GM12891 (cell line): ENCODE measurements around the gene POU2F1.

Source experiments
- DNase-seq: peaks from one replicate; pipeline ENCODE4 v3.0.0; 2011; ENCODE audit warnings: low spot score; ENCODE audit not compliant: insufficient read length
- FAIRE-seq: peaks from 2 replicates; lab custom pipeline; 2011; peaks lifted over from hg19 to GRCh38; lab: Jason Lieb, UNC
- PAX5 ChIP-seq: IDR thresholded peaks from 2 replicates; pipeline ENCODE4 v1.6.1; 2011; ENCODE audit warnings: low read length, moderate library complexity, mild to moderate bottlenecking; ENCODE audit not compliant: insufficient read depth, severe bottlenecking
- POLR2A ChIP-seq: IDR thresholded peaks from 2 replicates; pipeline ENCODE4 v1.6.1; 2011; ENCODE audit warnings: low read depth, low read length, control low read depth
- POLR2AphosphoS5 ChIP-seq: IDR thresholded peaks from 2 replicates; pipeline ENCODE4 v1.6.1; 2011; ENCODE audit warnings: low read depth, low read length, control low read depth
- POU2F2 ChIP-seq: IDR thresholded peaks from 2 replicates; pipeline ENCODE4 v1.6.1; 2011; ENCODE audit warnings: low read depth, mild to moderate bottlenecking, control low read depth, low read length, moderate library complexity
- SPI1 ChIP-seq: IDR thresholded peaks from 2 replicates; pipeline ENCODE4 v1.6.1; 2011; ENCODE audit warnings: low read depth, low read length, control low read depth
- TAF1 ChIP-seq: IDR thresholded peaks from 2 replicates; pipeline ENCODE4 v1.6.1; 2011; ENCODE audit warnings: low read depth, low read length, control low read depth

Gene POU2F1

DNA sequence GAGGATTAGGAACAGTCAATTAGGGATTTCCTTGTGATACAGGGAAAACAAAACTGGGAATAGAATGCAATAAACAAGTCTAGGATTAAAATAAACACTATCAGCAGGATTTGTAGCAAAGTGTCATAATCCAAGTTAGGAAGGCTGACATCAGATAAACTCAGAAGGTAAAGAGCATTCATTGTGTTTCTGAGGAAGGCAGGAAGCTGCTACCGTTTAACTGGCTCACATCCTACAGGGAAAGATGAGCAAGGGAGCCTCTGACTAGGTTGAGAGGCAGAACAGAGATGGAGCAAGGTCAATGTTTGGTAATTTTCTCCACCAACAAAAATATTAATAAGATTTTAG lies 124.7 kb downstream of the POU2F1 start:
- DNase-seq (no peak), FAIRE-seq (no peak)
- TF ChIP-seq PAX5 (no peak), TAF1 (no peak), SPI1 (no peak), POLR2AphosphoS5 (no peak), POLR2A (no peak)

DNA sequence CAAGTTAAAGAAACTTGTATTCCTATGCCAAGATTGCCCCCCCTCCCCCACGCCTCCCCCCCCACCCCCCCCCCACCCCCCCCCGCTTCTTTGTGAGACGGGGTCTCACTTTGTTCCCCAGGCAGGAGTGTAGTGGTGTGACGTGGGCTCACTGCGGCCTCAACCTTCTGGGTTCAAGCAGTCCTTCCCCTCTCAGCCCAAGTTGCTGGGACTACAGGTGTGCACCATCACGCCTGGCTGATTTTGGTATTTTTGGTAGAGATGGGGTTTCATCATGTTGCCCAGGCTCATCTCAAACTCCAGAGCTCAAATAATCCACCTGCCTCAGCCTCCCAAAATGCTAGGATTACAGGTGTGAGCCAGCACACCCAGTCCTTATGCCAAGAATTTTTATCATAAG lies 136.6 kb downstream of the POU2F1 start:
- FAIRE-seq (peak; percentile 81), DNase-seq (no peak)
- peak; percentile 86 for TF ChIP-seq PAX5
- no peak for TF ChIP-seq TAF1
- TF ChIP-seq POU2F2: no peak

DNA sequence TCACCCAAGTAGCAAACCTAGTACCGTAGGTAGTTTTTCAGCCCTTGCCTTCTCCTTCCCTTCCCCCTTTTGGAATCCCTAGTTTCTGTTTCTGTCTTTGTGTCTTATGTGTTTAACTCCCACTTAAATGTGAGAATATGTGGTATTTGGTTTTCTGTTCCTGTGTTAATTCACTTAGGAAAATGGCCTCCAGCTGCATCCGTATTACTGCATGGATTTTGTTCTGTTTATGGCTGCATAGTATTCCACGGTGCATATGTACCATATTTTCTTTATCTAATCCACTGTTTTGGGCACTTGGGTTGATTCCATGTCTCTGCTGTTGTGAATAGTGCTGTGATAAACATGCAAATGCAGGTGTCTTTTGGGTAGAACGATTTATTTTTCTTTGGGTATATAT lies 138.6 kb downstream of the POU2F1 start:
- TF ChIP-seq PAX5 (no peak), SPI1 (no peak), POU2F2 (no peak), POLR2AphosphoS5 (no peak), TAF1 (no peak), POLR2A (no peak)
- no peak for FAIRE-seq
- DNase-seq: no peak

DNA sequence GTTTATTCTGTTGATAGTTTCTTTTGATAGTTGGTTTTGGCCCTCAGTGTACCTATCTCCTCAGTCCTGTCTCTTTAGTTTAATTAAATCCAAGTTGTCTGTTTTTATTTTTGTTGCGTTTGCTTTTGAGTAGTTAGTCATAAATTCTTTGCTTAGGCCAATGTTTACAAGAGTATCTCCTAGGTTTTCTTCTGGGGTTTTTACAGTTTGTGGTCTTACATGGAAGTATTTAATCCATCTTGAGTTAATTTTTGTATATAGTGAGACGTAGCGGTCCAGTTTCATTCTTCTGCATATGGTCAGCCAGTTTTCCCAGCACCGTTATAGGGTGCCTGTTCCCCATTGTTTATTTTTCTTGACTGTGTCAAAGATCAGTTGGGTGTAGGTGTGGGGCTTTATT lies 139.4 kb downstream of the POU2F1 start:
- no peak for TF ChIP-seq TAF1
- no peak for TF ChIP-seq POU2F2
- TF ChIP-seq POLR2A: no peak
- TF ChIP-seq SPI1: no peak
- TF ChIP-seq POLR2AphosphoS5: no peak
- no peak for TF ChIP-seq PAX5
- FAIRE-seq (no peak), DNase-seq (no peak)

DNA sequence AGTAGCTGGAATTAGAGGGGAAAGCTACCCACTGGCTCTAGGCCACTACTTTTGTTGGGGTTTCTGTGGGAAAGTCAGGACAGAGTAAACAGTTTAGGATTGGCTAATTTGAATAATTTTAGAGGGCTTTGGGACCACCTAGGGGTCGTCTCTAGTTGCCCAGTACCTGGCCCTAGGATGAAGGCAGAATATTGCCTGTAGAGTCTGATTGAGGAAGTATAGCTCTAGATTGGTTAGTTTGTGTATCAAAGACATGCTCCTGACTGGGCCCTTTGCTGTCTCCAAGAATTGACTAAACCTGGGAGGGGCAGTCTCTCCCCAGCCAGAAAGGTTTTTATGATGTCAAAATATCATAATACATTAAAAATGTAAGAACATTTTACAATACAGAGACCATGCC lies 142.0 kb downstream of the POU2F1 start:
- FAIRE-seq: no peak
- TF ChIP-seq PAX5: no peak
- no peak for TF ChIP-seq SPI1
- TF ChIP-seq TAF1: no peak
- TF ChIP-seq POLR2A: no peak
- no peak for TF ChIP-seq POLR2AphosphoS5
- no peak for TF ChIP-seq POU2F2
- no peak for DNase-seq

DNA sequence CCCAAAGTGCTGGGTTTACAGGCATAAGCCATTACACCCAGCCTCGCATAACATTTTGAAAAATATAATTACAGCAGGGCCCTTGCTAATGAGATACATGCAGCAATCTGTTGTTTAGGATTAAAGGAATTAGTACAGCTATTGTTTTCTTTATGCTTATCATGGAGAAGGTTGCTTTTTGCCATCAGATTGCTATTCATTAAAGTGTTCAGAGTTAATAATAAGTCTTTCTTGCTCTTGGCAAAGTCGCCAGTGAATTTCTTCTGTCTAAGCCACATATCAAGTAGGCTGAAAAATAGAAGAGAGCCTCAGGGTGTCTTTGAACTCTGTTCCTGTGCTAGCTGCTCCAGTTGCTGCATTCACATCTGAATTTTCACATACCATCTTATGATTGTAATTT lies 144.1 kb downstream of the POU2F1 start:
- no peak for FAIRE-seq
- no peak for DNase-seq
- no peak for TF ChIP-seq TAF1
- TF ChIP-seq POLR2AphosphoS5: no peak

DNA sequence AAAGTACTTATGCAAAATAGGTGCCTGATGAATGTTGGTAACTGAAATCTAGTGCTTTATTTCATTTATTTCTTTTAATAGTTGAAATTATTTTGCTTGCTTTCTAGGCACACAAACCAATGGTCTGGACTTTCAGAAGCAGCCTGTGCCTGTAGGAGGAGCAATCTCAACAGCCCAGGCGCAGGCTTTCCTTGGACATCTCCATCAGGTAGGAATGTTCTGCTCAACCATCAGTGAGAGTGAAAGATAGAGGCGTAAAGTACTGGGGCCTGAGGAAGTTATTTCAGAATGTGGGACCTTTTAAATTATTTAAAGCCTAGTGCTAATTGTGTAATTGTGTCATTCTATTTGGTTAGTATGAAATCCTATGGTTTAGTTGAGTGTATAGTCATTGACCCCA lies 144.7 kb downstream of the POU2F1 start:
- DNase-seq: no peak
- TF ChIP-seq SPI1 (no peak), POLR2AphosphoS5 (no peak), TAF1 (no peak), POLR2A (no peak), PAX5 (no peak), POU2F2 (no peak)
- no peak for FAIRE-seq

DNA sequence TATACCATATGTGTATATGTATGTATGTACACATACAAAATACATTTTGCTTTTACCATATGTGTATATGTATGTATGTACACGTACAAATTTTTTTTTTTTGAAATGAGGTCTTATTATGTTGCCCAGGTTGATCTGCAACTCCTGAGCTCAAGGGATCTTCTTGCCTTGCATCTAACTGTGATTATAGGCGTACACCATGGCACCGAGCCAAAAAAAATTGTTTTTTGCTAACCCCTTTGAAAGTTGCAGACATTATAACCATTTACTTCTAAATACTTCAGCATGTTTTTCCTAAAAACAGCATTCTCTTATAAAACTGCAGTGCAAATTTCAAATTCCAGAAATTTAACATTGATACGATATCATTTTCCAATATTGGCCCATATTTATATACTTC lies 147.0 kb downstream of the POU2F1 start:
- DNase-seq (no peak), FAIRE-seq (no peak)
- TF ChIP-seq PAX5: no peak
- no peak for TF ChIP-seq POLR2AphosphoS5
- no peak for TF ChIP-seq SPI1
- no peak for TF ChIP-seq POU2F2
- TF ChIP-seq TAF1: no peak
- TF ChIP-seq POLR2A: no peak

DNA sequence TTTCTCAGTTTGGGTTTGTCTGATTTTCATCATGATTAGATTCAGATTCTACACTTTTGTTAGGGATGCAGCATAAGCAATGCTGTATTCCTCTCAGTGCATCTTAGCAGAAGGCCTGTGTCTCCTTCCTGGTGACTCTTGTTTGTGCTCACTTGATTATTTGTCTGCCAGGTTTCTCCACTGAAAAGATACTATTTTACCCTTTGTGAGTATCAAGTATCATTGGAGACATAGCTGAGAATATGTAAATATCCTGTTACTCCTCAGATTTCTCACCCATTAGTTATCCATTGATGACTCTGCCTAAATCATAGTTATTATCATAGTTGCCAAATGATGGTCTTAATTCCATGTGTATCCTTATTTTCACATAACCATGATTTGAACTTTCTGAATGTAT lies 148.5 kb downstream of the POU2F1 start:
- TF ChIP-seq TAF1 (no peak), POU2F2 (no peak), POLR2AphosphoS5 (no peak), POLR2A (no peak), PAX5 (no peak), SPI1 (no peak)

DNA sequence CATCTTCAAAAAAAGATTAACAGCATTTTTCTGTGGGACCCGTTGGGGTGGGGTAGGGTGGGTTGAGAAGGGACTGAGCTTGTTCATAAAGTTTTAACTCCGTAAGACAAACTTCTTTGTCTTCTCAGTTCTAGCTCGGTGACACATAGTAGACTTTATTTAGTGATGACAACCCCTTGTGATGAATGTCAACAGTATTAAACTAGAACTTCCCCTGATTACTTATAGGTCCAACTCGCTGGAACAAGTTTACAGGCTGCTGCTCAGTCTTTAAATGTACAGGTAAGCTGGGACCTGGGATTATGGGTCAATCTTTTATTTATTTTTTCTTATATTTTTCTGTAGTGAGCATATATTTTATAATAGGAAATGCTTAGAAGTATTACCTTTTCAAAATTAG lies 149.2 kb downstream of the POU2F1 start:
- DNase-seq: no peak
- FAIRE-seq: no peak
- TF ChIP-seq TAF1 (no peak), POU2F2 (no peak), PAX5 (no peak), POLR2A (no peak), SPI1 (no peak), POLR2AphosphoS5 (no peak)

More for the DNA sequence above, 148.5 kb downstream of the POU2F1 start:
- FAIRE-seq (no peak), DNase-seq (no peak)

DNA sequence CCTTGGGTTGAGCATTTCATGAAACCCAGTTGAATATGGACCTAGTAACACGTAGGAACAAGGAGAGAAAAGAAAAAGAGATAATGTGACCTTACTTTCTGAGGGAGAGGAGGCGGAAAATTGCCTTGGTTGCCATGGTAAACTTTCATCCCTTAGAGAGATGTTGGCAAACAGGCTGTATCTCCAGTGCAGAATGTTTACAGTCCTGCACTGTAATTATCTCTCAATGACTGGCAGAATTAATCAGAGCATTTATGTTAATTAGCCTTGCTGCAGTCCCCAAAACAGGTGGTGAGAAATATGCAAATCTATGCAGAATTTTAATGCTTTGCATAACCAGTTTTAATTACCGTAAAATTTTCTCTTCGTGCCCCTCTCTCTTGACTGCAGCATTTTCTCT lies 150.3 kb downstream of the POU2F1 start:
- TF ChIP-seq PAX5: no peak
- no peak for TF ChIP-seq POU2F2
- TF ChIP-seq SPI1: no peak
- no peak for TF ChIP-seq POLR2AphosphoS5
- no peak for TF ChIP-seq POLR2A
- no peak for TF ChIP-seq TAF1
- FAIRE-seq: peak; percentile 52
- no peak for DNase-seq
